ENCODE results near the gene BACH2.
A peak's percentile ranks its signal among the peaks of the same experiment; 100 is the strongest.
"Not testable (repeated sequence)": the region's sequence is repeated elsewhere in the genome, so short reads cannot be mapped to it uniquely, and the experiment has no call there.

Gene BACH2

DNA sequence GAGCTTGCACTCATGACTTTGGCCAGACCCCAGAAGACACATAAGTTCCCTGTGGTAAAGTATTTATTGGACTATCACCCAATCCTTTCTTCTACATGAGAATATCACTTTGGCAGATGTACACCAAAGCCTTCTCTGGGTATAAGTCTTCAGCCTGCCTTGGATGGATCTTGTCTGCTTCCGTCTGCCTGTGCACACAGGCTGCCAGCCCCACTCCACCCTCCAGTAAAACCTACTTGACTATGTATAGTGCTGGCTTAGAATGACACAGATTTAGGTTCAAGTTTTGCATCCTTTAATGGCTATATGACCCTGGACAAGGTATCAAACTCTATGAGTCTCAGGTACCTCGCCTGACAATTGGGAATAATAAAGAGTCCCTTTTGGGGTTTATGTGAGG is 63.4 kb downstream of the BACH2 start:
- DNase-seq, result no peak

- DNase-seq, result no peak
These were observed 64.8 kb downstream of the BACH2 start for GRCh38 chr6:90231798-90232197.

GRCh38 chr6:90231308-90231707 is 65.3 kb downstream of the BACH2 start:
- no peak for DNase-seq

GRCh38 chr6:90230548-90231215 is 66.0 kb downstream of the BACH2 start:
- no peak for DNase-seq

DNA sequence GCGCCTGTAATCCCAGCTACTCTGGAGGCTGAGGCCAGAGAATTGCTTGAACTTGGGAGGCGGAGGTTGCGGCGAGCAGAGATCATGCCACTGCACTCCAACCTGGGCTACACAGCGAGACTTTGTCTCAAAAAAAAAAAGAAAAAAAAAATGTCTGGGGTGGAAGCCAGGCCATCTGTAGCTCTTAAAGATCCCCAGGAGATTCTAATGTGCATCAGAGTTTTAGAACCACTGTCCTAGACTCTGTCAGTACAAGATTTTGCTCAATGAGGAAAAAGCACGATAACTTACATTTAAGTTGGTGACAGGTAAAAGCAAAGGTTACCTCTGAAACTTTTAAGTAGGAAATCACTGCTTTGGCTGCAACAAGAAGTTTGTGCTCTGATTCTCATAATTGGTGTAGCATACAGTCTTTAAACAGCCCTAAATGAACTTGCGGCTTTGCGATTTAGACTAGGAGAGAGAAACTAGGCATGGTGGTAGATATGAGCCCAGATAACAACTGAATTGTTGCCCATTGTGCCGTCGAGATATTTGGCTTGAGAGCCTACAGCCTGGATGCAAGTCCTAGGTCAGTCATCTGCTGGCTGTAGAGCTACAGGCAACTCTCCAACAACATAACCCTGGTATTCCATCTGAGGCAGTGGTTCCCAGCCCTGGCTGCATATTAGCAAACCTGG is 67.2 kb downstream of the BACH2 start:
- DNase-seq, result no peak

DNA sequence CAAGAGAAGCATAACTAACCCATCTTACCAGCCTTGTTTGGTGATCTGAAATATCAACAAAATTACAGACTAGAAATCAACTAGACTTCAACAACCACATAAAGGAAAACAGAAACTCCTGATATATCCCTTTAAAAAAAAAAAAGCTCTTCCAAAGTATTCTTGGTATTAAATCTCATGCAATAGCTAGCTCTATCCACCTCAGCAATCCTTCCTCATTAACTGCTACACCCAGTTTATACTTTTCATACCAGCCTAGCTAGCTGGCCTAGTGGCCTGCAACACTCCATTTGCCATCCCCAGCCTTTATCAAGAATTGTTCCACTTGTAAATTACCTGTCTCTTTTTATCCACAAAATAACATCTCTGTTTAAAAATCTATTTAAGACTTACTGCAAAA is 69.0 kb downstream of the BACH2 start:
- DNase-seq, result no peak

DNA sequence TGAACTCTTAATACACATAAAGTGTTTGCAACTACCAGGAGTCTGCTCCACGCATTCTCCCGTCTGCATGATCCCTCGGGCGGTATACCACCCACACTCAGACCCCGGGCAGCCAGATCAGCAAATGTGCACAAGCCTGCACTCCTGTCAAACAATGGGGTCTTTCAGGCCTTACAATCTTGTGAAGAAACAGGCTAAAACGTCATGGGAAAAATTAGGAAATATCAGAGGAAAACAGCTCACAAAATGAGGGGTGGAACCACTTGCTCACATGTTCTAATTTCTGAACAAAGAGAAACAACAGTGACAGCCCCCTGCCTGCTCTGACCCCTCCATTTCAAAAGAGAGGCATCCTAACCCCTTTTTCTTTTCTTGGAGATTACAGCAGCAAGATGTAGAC is 69.4 kb downstream of the BACH2 start:
- DNase-seq, result peak; percentile 70

- no peak for DNase-seq
These were observed 70.4 kb downstream of the BACH2 start for GRCh38 chr6:90226257-90226656.

- no peak for DNase-seq
These were observed 72.4 kb downstream of the BACH2 start for GRCh38 chr6:90224196-90224595.

GRCh38 chr6:90222724-90223198 is 73.9 kb downstream of the BACH2 start:
- no peak for DNase-seq

DNA sequence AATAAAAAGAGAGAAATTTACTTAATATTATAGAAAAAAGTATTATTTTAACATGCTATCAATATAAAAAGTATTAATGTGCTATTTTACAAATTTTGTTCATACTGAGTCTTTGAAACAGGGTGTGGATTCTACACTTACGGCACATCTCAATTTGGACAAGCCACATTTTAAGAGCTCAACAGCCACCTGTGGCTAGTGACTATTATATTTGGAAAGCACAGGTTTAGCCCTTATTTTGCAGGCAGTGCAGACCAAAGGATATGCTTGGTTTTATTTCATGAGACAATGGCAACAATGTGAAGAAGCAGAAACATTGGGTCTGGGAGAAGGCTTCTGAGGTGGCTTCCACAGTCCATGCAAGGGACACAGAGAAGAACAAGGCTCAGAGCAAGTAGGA is 74.6 kb downstream of the BACH2 start:
- DNase-seq, result no peak

- no peak for DNase-seq
These were observed 75.2 kb downstream of the BACH2 start for GRCh38 chr6:90221403-90221802.

GRCh38 chr6:90220273-90220672 is 76.4 kb downstream of the BACH2 start:
- peak; percentile 41 for DNase-seq

DNA sequence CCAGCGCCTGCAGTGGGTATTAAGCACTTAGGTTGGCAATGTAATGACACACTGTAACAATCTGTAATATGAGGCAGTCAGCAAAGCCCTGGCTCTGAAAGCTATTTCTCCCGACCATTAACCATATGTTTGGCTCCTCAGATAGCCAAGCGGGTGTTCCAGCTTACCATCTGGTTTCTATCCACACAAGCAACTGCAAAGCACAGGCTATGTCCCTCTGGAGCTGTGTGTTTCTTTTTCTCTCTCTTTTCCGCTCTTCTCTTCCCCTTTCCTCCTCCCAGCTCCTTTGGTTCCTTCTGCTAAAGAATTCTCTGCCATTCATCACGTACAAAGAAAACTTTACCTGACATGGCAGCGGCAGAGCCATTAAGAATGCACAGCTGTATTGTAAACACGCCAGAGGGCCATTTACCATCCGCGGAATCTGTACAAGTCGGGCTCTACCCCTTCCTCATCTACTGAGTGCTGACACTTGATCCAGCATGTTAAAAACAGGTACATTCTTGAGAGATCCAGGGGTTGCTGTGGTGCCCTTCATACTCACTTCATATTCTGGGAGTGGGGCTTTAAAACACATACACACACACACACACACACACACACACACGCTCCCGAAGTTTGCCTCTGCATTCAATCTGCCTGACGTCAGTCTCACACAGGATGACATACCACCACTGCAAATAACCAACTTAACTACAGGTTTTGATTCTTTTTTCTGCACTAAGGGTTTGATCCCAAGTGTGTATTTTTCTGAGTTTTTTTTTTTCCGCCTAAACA is 77.2 kb downstream of the BACH2 start:
- peak; percentile 94 for DNase-seq

DNA sequence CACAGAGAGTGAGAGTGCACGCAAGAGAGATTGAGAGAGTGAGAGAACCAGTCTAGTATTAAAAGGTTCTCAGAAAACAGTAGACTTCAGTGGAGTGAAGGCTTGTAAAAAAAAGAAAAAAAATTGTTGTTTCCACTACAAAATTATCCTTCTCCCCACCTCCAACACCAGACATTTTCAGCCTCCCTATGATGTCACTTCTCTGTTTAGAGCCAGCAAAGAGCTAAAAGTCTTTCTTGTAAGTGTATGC is 77.8 kb downstream of the BACH2 start:
- DNase-seq, result no peak

- DNase-seq, result peak; percentile 50
These were observed 79.0 kb downstream of the BACH2 start for GRCh38 chr6:90217506-90218127.

DNA sequence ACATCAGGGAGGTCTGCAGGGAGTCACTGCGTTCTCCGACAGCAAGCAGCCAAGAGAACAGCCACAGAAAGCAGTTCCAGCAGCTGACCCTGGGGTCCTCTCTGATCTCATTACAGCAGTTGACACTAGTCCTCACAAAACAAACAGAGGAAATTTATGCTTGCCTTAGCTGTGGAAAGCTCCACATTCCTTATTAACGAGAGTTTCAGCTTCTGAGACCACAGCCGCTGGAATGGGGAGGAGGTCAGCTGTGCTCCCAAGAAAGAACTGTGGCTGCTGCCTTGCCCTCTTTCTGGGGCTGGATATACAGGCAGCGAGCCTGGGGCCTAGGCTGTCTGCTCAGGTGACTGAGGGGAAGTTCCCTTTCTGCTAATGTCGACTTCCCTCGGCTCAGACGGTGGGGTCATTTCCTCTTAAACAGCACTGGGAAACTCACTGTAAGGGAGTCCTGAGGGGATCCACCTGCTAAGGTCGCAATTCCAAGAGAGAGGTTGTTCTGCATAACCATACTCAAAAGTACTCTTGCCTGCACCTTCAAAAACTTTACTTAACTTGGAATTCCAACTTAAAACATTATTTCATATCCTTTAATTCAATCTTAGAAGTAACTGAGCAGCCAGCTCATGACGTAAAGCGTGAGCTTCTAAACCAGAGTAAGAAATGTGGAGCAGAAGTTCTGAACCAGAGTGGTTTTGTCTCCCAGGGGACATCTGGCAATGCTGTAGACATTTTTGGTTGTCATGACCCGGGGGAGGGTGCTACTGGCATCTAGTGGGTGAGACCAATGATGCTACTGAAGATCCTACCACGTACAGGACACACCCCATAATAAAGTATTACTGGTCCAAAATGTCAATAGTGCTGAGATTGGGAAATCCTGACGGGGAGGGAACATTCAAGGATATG is 80.3 kb downstream of the BACH2 start:
- peak; percentile 82 for DNase-seq

- DNase-seq, result no peak
These were observed 81.7 kb downstream of the BACH2 start for GRCh38 chr6:90214966-90215365.

DNA sequence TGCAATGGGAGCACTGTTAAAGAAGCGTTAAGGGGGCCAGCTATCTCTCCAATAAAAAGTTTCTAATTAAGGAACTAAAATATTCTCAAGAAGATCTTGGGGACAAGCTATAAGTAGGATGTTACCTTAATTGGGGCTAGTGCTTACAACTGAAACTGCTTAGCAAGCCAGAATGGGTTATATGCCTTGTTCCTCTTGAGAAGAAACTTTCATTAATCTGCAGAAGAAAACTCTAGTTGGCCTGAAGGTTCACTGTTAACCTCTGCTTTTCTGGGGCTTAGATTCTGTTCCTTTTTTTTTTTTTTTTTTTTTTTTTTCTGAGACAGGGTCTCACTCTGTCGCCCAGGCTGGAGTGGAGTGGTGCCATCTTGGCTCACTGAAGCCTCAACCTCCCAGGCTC is 82.2 kb downstream of the BACH2 start:
- no peak for DNase-seq

GRCh38 chr6:90212274-90212673 is 84.4 kb downstream of the BACH2 start:
- DNase-seq, result no peak

DNA sequence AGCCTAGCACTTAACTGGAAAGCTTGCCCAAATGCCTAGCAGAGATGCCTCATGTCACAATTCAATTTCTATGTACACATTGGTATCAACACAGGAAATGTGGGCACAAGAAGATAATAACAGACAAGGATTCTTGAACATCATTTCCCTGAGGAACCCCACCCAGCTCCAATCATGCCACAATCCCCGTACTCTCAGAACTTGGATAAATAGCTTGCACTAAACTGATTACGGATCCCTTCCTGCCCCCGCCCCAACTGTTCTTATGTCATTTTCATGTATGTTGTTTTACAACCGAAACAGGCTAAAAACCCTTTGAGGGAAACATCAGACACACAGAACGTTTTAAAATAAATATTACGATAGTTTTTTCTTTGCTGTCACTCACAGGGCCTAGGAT is 87.1 kb downstream of the BACH2 start:
- DNase-seq, result no peak

DNA sequence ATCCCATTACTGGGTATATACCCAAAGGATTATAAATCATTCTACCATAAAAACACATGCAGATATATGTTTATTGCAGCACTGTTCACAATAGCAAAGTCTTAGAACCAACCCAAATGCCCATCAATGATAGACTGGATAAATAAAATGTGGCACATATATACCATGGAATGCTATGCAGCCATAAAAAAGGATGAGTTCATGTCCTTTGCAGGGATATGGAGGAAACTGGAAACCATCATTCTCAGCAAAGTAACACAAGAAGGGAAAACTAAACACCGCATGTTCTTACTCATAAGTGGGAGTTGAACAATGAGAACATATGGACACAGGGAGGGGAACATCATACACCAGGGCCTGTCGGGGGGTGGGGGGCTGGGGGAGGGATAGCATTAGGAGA is 88.0 kb downstream of the BACH2 start:
- not testable (repeated sequence) for DNase-seq
